K562 treated with DMSO at 1 percent for 12 hours (cell line): ENCODE results near the gene MYBL2. TPM values are rescaled to one million over a fixed set of nuclear protein-coding genes. Genes with fewer than 3 reads are reported as not detected.

Experiments used
- total RNA-seq: library from RNA; unstranded; fragments of 300-600 nt; gene quantifications from 2 replicates; pipeline ENCODE4 v1.2.3, GENCODE V29; 2022; ENCODE audit not compliant: insufficient read depth

Gene MYBL2
- total RNA-seq = 107 and 146 TPM in 2 replicates

GRCh38 chr20:43666376-43667328 lies at the start of gene MYBL2:
MYBL2 (plus strand) TSS chr20:43667114; CDS start chr20:43667284, 170 bp downstream.

GRCh38 chr20:43726811-43727338 lies 60.0 kb downstream of the MYBL2 start, which contains the start of gene GTSF1L:
GTSF1L (minus strand) TSS chr20:43727002; CDS start chr20:43726694, 308 bp downstream.

Other genes starting within 250 kb of the MYBL2 start
- gene SRSF6, start 209.2 kb upstream of the MYBL2 start, total RNA-seq = 35.2 and 79.1 TPM in 2 replicates
- 1.6 and 5.4 TPM in 2 replicates for gene L3MBTL1, start 159.4 kb upstream of the MYBL2 start, total RNA-seq
- gene SGK2, start 108.1 kb upstream of the MYBL2 start, total RNA-seq = not detected in 2 replicates
- 19.8 and 22.5 TPM in 2 replicates for gene IFT52, start 76.2 kb upstream of the MYBL2 start, total RNA-seq
- gene GTSF1L, start 59.9 kb downstream of the MYBL2 start, total RNA-seq = not detected in 2 replicates
- gene TOX2, start 247.7 kb downstream of the MYBL2 start, total RNA-seq = 0.85 TPM in 1 of 2 replicates, not detected in the other